CD4-positive, alpha-beta T cell (primary cell): ENCODE results near the gene CLBA1. TPM values are rescaled to one million over a fixed set of nuclear protein-coding genes. Genes with fewer than 3 reads are reported as not detected.

ENCODE experiments used
- ATAC-seq: fragments of 200-7000 bp; cut with Tn5 transposase; one replicate; pipeline ENCODE4 v1.10.0; 2022; ENCODE audit warnings: mild to moderate bottlenecking; ENCODE audit not compliant: poor library complexity
- CTCF ChIA-PET: fragments of 350-600 bp; sonication (Branson Sonifier 250); formaldehyde crosslinking; loops from one replicate; lab custom pipeline; 2021; ENCODE audit warnings: antibody characterized with exemption, inconsistent platforms; lab: Charles Lee
- POLR2A ChIA-PET: fragments of 350-600 bp; sonication (Branson Sonifier 250); formaldehyde crosslinking; loops from one replicate; lab custom pipeline; 2021; ENCODE audit warnings: antibody characterized with exemption, inconsistent platforms; lab: Charles Lee
- DNase-seq, 14 experiments: peaks; one replicate each; pipeline ENCODE4 v3.0.0-alpha.2; 2013 to 2020; ENCODE audit warnings: mixed read lengths in 2 of 14
- H3K27ac ChIP-seq, 2 donors: one replicate each; pipeline versions ENCODE4 v1.5.1 to v1.7.0; 2013; ENCODE audit warnings: low read length in 2 of 2, low read depth in 1 of 2, mild to moderate bottlenecking in 1 of 2
- H3K27me3 ChIP-seq, 2 experiments: 1 replicate in 1 of 2; 2 replicates in 1 of 2; pipeline versions ENCODE4 v1.6.1 to v1.7.0; 2013; ENCODE audit warnings: low read length in 2 of 2, control low read depth in 1 of 2, mild to moderate bottlenecking in 1 of 2, moderate library complexity in 1 of 2; ENCODE audit not compliant: insufficient read depth in 2 of 2, control insufficient read depth in 1 of 2
- H3K36me3 ChIP-seq: one replicate; pipeline ENCODE4 v1.6.1; 2013; ENCODE audit warnings: low read length, control low read depth; ENCODE audit not compliant: insufficient read depth
- H3K4me1 ChIP-seq: one replicate; pipeline ENCODE4 v1.6.1; 2013; ENCODE audit warnings: low read length, control low read depth; ENCODE audit not compliant: insufficient read depth
- H3K4me3 ChIP-seq: one replicate; pipeline ENCODE4 v1.5.1; 2013; ENCODE audit warnings: mild to moderate bottlenecking, low read length, moderate library complexity
- H3K9me3 ChIP-seq, 2 experiments: 1 replicate in 1 of 2; 2 replicates in 1 of 2; pipeline versions ENCODE4 v1.6.1 to v1.7.0; 2013; ENCODE audit warnings: low read length in 2 of 2, mild to moderate bottlenecking in 2 of 2, control low read depth in 1 of 2, moderate library complexity in 1 of 2; ENCODE audit not compliant: control insufficient read depth in 1 of 2, insufficient read depth in 1 of 2
- H3K27ac Mint-ChIP-seq: one replicate; pipeline ENCODE4 v1.8.0; 2020; ENCODE audit warnings: mixed read lengths
- H3K27me3 Mint-ChIP-seq: one replicate; pipeline ENCODE4 v1.8.0; 2021; ENCODE audit warnings: mixed read lengths
- H3K36me3 Mint-ChIP-seq: one replicate; pipeline ENCODE4 v1.8.0; 2021; ENCODE audit warnings: low read depth, mixed read lengths
- H3K4me1 Mint-ChIP-seq: one replicate; pipeline ENCODE4 v1.8.0; 2021; ENCODE audit warnings: low read depth, mixed read lengths
- H3K4me3 Mint-ChIP-seq: one replicate; pipeline ENCODE4 v1.8.0; 2020; ENCODE audit warnings: mild to moderate bottlenecking, mixed read lengths
- H3K9me3 Mint-ChIP-seq: one replicate; pipeline ENCODE4 v1.8.0; 2020; ENCODE audit warnings: mixed read lengths
- CTCF ChIP-seq: fragments of 200-600 bp; IDR thresholded peaks from one replicate; pipeline ENCODE4 v1.8.0; 2022; ENCODE audit warnings: antibody characterized with exemption, mild to moderate bottlenecking
- intact Hi-C, 2 experiments: fragments of 100-400 bp; cut with DNase I in 1 of 2; cut with micrococcal nuclease in 1 of 2; formaldehyde crosslinking; loops; one replicate each; pipeline versions ENCODE4 v1.15.1 to v1.9.0; 2023 to 2025; cut with DNase I, micrococcal nuclease
- total RNA-seq, 174 experiments: library from RNA in 2 of 174; stranded (reverse) in 2 of 174; gene quantifications; one replicate each; pipeline ENCODE4 v1.2.3 and lab custom pipeline; 2021 to 2026

The CLBA1 gene
- total RNA-seq, 2 experiments from 2014 or later: 1.7 to 1.8 TPM

- Mint-ChIP-seq H3K9me3 (no peaks in the 10 kb centered on the region), H3K4me3 (no peak overlapping the region), H3K27ac (no peak overlapping the region), H3K4me1 (no peaks in the 10 kb centered on the region), H3K27me3 (peaks cover 16% of the 10 kb centered on the region), H3K36me3 (no peaks in the 10 kb centered on the region)
- no peaks in the 10 kb centered on the region for H3K36me3 ChIP-seq
- no peaks in the 10 kb centered on the region for H3K4me1 ChIP-seq
- no peak overlapping the region for H3K4me3 ChIP-seq
- H3K9me3 ChIP-seq: peaks cover 0 to 10% of the 10 kb centered on the region in 2 experiments
- H3K27ac ChIP-seq: no peak overlapping the region
- peaks cover 6 to 11% of the 10 kb centered on the region in 2 experiments for H3K27me3 ChIP-seq
- no peak for DNase-seq
- POLR2A ChIA-PET: no interaction called here
- TF ChIP-seq CTCF: no peak
- intact Hi-C loops: no loop called here
- CTCF ChIA-PET: no interaction called here
- ATAC-seq: no peak
These were observed 32.5 kb upstream of the CLBA1 start for GRCh38 chr14:104953097-104953496.

- Mint-ChIP-seq H3K4me1 (no peaks in the 10 kb centered on the region), H3K36me3 (no peaks in the 10 kb centered on the region), H3K9me3 (no peaks in the 10 kb centered on the region), H3K27me3 (peaks cover 16% of the 10 kb centered on the region), H3K4me3 (no peak overlapping the region), H3K27ac (no peak overlapping the region)
- DNase-seq (peak in 1 of 14 experiments; percentile 1), ATAC-seq (no peak)
- POLR2A ChIA-PET: no interaction called here
- Histone ChIP-seq H3K9me3 (peaks cover 0 to 10% of the 10 kb centered on the region in 2 experiments), H3K4me1 (no peaks in the 10 kb centered on the region), H3K4me3 (no peak overlapping the region), H3K27ac (no peak overlapping the region), H3K36me3 (no peaks in the 10 kb centered on the region), H3K27me3 (peaks cover 6 to 11% of the 10 kb centered on the region in 2 experiments)
- no peak for TF ChIP-seq CTCF
- intact Hi-C loops: no loop called here
- CTCF ChIA-PET: no interaction called here
These were observed 31.5 kb upstream of the CLBA1 start for GRCh38 chr14:104953896-104954656.

- H3K9me3 ChIP-seq: peaks cover 0 to 10% of the 10 kb centered on the region in 2 experiments
- Mint-ChIP-seq H3K27me3 (peaks cover 19% of the 10 kb centered on the region), H3K4me1 (no peaks in the 10 kb centered on the region), H3K36me3 (no peaks in the 10 kb centered on the region), H3K9me3 (no peaks in the 10 kb centered on the region), H3K27ac (no peak overlapping the region), H3K4me3 (no peak overlapping the region)
- H3K27ac ChIP-seq: no peak overlapping the region
- ChIA-PET CTCF (no interaction called here), POLR2A (no interaction called here)
- H3K4me3 ChIP-seq: no peak overlapping the region
- ATAC-seq: no peak
- no peaks in the 10 kb centered on the region for H3K36me3 ChIP-seq
- intact Hi-C loops: no loop called here
- TF ChIP-seq CTCF: no peak
- DNase-seq: no peak
- H3K4me1 ChIP-seq: no peaks in the 10 kb centered on the region
- peaks cover 6 to 11% of the 10 kb centered on the region in 2 experiments for H3K27me3 ChIP-seq
These were observed 30.7 kb upstream of the CLBA1 start for GRCh38 chr14:104954746-104955395.
